Fibroblast of skin of right quadriceps (primary cell): ENCODE data around the gene PIAS1.
"Not testable (repeated sequence)": the region's sequence is repeated elsewhere in the genome, so short reads cannot be mapped to it uniquely, and the experiment has no call there.

Experiments
- DNase-seq: peaks from one replicate; pipeline ENCODE4 v3.0.0-alpha.2; 2013

Gene PIAS1

DNA sequence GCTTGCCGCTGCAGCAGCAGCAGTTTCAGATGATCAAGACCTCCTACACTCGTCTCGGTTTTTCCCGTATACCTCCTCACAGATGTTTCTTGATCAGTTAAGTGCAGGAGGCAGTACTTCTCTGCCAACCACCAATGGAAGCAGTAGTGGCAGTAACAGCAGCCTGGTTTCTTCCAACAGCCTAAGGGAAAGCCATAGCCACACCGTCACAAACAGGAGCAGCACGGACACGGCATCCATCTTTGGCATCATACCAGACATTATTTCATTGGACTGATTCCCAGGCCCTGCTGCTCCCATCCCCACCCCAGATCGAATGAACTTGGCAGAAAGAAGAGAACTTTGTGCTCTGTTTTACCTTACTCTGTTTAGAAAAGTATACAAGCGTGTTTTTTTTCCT, 133.4 kb downstream of the PIAS1 start:
- peak; percentile 75 for DNase-seq

DNA sequence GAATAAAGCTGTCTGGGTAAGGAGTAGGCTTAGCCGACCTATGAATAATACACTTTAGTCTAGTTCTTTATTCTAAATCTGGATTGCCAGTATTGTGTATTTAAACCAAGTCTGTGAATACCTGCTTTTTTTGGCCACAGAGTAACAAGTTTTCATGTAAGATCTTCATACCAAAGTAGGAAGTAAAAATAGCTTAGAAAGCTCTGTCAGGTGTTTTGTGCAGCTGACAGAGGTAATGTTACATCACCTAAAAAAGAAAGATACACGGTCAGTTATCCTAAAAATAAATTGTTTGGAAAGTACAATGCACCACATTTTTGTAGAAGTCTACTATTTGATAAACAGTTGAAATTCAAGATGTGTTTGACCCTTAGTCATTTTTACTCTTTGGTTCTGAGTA, 134.5 kb downstream of the PIAS1 start:
- no peak for DNase-seq

DNA sequence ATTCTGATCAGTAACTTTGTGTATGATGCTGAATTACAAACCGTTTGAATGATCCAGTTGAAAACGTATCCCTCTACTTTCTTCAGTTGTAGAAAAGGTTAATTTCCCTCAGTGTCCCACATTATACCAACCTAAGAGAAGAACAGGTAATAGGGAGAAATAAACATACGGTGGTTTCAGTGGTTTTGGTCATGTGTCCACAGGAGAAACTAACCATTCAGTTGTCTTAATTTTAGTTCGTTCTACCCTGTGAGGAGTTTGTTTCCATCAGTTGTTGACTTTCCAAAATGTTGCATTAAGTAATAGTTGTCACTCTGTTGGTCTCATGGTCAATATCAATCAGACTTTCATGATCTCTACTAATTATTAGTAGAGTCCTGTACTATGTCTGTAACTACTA, 135.9 kb downstream of the PIAS1 start:
- DNase-seq: no peak

DNA sequence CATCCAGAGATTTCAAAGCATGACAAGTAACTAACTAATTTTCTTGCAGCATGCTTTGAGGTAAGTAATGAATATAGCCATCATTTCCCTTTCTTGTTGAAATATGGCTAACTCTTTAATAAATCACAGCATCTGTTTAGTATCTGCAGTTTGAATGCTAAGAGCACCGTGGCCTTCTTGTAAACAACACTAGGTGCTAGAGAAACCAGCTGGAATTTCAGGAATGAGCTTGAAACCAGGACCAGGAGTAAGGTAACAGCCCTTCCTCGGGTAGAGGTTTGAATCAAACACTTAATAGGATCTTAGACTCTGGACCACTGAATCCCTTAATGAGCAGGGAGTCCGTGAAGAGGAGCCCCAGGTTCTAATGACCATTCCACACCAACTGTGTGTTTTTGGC, 137.4 kb downstream of the PIAS1 start:
- no peak for DNase-seq

DNA sequence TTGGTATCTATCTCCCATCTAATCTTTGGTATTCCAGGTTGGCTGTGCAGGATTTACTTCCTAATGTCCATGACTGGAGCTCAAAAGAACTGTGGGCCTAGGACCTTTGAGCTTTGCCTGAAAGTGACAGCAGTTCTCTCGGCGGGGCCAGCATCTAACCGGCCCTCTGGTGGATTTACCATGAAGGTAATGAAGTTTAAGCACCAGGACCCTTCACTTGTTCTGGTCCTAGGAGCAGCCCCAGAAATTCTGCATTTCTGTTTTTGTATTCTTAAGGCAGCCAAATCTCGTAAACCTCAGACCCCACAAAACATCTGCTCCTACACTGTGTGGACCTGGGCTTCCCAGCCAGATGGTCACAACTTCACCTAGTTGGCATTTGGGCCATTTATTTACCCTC, 138.0 kb downstream of the PIAS1 start:
- no peak for DNase-seq

DNA sequence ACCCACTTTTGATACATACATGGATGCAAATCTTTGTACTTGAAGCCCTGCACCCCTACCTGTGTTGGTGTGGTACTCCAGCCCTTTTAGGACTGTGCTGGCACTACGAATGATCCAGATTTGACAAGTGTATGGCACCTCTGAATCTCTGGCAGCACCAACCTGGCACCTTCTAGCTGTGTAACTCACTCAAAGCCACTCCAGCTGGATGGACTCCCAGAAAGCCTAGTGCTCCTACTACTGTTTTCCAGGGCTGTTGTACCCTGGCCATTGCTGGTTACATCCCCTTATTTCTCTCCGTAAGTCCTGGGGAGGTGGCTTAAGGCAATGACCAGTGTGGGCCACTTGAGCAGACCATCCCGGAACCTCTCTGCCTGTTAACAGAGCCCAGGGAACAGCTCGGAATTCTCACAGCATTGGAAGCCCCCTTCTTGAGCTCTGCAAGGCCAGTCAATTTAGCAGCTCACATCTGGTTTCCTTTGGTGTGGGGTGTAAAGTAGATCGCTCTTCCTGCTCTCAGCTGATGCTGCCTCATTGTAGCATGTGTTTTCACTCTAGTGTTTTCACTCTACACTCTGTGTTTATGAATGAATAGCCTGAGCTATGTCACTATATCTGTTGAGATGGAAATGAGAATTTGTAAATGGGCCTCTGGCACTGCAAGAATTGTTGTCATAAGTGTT, 138.8 kb downstream of the PIAS1 start:
- no peak for DNase-seq

DNA sequence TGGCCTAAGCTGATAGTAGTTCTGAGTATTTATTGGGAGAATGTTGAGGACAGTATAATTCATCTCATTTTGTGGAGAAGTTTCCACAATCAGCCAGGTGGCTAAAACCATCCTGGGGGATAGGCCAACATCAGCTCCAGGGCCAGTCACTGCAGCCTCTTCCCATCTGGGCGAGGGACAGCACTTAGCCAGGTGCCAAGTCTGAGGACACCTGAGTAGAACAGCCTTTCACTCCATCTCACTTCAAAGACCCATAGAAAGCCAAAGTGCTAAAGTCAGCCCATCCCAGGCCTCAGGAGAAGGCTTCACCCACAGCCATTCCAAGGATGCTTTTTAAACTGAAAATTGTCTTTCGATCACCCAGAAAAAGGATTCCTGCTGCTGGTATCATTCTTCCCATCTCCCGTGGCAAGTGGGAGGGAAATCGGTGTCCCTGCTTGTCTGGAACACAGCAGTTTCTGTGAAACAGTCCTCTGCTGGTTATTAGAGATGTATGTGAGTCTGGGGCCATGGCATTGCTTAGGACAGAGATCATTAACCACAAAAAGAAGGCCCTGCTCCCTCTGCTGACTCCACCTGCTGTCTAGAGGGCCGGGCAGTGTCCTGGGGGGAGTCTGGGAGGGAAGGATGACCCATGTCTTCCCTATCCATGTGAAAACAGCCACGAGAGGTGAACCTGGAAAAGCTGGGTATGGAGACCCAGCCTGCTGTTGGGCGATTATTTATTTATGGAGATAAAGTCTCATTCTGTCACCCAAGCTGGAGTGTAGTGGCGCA, 141.4 kb downstream of the PIAS1 start:
- no peak for DNase-seq

DNA sequence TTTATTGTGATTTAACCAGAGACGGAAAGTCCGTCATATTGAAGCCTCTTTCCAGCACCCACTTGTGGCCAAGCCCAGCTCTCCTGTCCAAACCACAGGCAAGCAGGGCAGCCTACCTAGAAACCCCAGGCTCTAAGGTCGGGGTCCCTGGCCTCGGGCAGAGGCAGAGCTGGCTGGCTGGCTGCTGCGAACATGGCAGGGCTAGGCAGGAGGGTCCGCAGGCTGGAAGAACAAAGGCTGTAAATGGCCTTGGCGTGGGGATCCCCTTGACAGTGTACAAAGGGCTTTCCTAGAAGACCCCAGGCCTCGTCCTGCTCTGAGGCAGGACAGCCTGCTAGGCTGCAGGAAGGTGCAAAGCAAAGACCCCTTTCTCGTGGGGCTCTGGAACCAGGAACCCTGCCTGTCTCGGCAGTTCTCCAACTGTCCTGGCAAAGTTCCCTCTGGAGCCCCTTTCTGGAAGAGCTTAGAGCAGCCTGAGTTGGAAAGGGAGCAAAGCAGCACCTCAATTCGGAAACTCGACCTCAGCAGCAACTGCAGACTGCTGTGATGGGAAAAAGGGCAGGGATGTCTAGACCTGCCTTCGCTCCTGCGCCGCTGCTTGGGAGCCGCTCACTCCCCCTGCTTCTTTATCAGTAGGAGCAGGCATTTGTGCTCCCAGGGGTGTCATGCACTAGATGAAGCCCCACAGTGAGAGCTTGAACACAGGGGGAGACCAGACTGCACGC, 142.5 kb downstream of the PIAS1 start:
- DNase-seq: no peak

DNA sequence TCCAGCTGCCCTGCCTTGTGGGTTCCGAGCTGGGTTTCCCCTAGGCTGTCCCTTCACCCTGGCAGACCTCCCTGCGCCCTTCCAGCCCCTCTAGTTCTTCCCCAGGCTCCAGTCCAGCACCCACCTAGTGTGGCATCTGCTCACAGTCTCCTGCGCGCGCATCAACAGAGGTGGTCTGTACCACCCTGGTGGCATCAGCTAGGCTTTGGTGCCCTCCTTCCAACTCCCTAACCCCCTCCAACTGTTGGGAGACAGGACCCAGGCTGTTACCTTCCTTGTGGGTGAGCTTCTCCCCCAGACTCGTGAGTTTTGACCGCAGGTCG, 143.0 kb downstream of the PIAS1 start:
- DNase-seq: no peak

DNA sequence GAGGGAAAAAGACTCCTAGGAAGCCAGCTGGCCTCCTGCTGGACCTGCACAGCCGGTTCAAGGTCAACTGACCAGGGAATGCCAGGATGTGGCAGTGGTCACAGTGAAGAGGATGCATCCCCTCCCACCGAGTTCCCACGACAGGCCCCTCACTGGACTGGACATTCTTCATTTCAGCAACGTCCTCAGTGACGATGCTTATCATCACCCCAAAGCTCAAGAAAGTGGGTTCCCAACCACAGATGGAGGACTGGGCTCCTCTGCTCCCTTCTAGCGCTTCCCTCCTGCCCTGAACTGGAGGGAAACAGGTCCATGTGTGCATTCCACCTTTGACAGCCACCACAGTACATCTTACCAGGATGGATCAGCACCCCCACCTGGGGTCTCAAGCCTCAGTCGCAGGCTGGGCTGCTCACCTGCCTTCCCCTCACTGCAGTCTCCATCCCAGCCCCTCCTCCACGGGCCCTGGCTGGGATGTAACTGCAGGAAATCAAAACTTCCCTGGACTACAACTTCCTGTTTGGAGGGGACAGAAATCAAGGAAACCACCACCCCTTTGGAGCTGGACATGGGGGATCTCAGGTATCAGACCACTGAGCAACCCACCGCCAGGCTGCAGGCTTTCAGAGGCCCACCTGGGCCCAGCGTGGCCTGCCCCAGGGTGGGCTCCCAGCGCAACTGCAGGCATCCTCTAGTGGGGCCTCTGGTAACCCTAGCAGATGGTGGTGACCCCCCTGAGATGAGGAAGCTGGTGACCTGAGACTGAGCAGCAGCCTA, 143.7 kb downstream of the PIAS1 start:
- DNase-seq: no peak

DNA sequence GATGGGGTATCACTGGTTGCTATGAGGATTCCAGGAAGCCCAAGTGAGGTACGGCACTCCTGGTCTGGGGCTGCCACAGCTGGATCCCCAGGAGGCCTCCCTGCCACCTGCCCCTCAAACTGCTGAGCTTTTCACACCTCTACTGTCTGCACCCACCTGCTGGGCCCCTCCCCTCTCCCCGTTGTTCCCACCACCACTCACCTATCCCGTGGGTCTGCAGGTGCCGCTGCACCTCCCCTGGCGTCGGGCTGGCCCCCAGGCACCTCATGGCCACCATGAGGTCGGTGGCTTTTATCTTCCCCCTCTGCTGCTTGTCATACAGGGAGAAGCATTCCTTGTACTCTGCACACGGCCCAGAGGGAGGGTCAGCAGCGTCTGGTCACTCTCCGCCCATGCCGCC, 145.2 kb downstream of the PIAS1 start:
- no peak for DNase-seq

DNA sequence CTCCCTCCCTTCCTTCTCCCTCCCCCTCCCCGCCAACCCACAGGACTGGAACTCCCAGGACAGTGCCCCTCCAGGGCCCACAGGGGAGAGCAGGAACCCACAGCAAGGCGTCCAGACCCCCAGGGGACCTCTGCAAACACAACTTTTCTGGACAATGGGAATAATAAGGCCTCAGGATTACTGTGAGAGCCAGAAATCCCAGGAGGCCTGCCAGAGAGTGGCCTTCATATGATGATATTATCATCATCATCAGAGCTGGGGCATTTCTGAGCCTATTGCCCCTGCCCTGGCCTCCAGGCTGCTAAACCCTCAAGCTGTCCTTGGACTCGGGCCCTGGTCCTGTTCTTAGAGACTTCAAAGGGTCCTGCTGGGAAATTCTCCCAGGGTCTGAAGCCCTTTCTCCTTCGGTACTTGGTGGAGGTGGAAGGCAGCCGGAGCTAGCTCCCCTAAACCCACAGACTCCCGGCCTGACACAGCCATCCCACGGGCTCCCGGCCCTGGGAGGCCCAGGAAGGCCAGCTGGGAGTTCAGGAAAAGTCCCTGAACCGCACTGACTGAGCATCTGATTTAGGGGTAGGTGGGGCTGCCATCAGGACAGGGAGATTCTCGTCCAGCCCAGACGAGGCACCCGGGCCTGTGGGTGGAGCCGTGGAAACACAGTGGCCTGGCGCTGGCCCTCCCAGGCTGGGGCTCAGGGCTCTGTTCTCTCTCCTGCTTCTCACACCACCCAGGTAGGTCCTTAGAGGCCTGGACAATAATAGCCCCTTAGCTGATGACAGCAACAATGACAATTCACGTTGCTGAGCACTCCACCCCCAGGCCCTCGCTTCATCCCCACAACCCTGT, 146.1 kb downstream of the PIAS1 start:
- no peak for DNase-seq

DNA sequence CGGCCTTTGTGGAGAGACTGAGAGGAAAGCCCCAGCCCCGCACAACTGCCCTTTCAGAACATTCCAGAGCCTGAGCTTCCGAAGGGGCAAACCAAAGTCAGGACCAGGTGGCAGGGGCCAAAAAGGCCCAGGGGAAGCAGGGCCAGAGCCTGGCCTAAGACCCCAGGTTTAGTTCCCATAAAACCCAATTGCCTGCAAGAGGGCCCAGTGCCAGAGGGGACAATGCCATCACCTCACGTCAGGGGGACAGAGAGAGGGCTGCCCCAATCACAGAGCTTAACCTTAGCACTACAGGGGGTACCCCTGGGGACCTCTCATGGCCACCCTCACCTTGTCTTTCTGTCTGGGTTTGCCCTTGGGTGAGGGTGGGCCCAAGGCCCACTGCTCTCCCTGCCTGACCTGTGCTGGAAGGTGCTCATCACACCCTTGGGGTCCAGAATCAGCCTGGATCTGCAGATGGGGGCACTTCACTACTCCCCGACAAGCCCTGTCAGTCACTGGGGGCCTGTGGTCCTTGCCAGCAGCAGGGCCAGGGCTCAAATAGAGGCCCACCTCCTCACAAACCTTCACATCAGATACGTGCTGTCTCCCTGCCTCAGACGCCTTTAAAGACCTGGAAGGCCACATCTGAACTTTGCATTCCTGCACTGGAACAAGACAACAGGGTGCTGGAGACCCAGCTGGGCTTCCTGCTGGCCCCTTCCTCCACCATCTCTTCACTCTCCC, 147.2 kb downstream of the PIAS1 start:
- no peak for DNase-seq

DNA sequence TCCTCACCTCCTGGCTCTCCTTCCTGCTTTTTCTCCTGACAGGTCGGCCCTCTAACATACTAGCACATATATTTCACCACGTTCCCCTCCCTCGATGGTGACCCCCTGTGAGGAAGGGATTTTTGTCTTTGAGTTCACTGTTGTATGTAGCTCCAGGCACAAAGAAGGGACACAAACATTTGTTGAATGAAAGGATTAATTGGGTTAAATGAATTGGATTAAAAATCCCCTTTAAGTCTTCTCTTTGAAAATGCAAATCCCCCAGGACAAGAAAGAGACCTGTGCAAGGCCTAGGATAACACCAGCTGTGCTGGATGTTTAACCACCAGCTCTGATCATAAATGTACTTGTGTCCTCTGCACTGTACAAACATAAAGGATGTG, 147.8 kb downstream of the PIAS1 start:
- DNase-seq: no peak

DNA sequence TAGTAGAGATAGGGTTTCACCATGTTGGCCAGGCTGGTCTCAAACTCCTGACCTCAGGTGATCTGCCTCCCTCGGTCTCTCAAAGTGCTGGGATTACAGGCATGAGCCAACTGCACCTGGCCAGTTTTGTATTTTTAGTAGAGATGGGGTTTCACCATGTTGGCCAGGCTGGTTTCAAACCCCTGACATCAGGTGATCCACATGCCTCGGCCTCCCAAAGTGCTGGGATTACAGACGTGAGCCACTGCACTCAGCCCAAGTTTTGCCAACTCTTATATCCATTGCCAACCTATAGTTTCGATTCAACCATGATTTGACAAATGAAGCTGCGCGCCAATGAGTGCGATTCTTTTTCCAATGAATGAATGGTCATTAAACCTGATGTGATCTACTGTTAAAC, 148.9 kb downstream of the PIAS1 start:
- not testable (repeated sequence) for DNase-seq

DNA sequence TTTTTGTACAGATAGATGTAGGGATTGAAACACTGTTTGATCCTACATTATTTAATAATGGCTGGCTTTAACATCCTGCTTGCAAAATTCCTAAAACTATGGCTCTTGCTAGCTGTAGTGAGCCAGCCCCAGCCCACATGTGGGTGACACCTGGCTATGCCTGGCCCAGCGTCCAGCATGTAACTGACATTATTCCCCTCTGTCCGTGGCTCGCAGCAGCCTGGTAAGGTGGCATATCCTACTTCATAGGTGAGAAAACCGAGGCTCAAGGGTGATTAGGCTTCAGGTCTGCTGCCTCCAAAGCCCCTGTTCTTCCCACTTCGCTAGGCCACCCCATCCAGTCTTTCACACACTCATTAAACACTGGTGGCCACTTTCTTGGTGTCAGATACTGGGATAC, 149.4 kb downstream of the PIAS1 start:
- DNase-seq: no peak

DNA sequence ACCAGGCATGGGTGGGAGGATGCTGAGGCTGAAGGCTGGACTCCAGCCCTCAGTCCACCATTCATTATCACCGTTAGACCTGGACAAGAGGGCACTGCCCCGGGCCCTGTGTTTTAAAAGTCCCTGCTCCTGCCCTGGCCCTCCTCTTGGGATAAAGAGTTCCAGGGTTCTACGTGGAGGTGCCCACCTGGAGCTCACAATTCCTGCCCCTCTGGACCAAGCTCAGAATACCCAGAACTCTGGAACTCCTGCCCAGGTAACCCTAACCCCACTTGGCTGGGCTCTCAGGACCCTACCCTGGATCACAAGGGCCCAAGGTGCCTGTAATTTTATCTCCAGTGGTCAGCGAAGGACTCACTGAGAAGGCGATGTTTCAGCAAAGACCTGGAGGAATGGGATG, 149.8 kb downstream of the PIAS1 start:
- DNase-seq: no peak

DNA sequence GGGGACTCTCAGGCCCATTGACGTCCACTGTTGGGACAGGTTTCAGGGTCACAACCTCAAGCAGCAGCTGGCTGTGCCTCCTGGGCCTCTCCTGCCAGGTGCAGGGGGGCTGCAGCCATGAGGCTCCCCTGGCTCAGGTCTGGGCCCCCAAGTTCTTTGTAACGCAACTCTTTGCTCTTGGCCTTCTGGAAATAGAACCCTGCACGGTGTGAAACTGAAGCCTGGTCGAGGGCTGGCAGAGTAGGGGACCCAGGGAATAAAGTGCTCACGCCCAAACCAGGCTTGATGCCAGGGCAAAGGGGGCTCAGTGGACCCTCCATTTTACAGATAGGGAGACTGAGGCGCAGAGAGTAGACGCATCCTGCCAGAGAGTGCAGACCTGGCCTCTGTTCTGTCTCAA, 150.2 kb downstream of the PIAS1 start:
- no peak for DNase-seq

DNA sequence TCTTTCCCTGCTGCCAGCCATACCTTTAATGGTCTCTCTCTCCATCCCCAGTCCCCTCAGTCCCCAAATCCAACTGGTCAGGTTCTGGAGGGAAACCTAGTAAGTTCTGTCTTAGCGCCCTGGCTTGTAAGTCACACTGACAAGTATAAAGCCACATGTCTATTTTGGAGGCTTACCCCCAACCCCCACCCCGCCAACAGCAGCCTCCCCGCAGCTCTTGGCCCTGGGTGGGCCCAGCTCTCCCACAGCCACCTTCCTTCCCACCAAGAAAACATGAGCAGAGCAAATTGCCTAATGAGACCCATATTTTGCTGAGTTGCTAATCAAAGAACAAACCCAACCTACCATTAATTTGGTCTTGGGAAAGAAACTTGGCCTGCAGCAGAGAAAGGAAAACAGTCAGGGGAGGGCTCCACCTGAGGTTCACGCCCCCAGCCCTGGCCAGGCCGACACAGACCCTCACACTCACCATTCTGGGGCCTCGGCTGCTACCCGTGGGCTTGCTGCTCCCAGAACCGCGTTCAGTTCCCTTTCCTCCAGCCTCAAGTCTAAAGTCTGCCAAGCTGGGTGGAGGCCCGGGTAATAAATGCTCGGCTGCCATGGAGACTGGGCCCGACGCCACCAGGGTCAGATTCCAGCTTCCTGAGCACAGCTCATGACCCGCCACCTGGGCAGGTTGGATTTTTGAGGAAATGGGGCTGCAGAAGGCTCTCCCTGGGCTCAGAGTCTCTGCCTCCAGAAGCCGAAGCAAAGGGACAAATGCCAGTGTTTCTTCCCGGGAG, 150.9 kb downstream of the PIAS1 start, which contains the start of gene CALML4:
CALML4 (minus strand) TSS at position 557 of the 782 bp plus-strand sequence; CDS start at position 472, 85 bp downstream.
- DNase-seq: peak; percentile 22

DNA sequence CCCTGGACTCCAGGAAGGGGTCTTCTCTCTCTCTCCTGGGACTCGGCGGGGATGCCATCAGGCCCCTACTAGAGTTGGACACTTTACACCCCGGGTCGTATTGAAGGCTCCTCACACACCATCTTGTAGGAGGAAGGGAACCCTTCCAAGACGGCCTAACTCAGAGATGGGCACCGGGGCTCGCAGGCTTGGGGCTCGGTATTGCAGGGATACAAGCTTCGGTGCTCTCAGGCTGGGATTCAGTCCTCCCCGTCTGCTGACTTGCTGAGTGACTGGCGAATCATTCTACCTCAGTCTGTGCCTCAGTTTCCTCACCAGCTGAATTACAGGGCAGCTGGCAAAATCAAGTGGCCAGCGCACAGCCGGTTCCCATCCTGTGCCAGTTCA, 151.4 kb downstream of the PIAS1 start:
- no peak for DNase-seq
